NT2/D1 (cell line): ENCODE data around the gene SNRPA1.

Source experiments
- SUZ12 ChIP-seq: IDR thresholded peaks from 2 replicates; pipeline ENCODE4 v1.6.1; 2011; ENCODE audit not compliant: insufficient read length, insufficient read depth; ENCODE audit errors: extremely low read depth
- ZNF274 ChIP-seq: IDR thresholded peaks from 2 replicates; pipeline ENCODE4 v1.6.1; 2011; ENCODE audit warnings: mild to moderate bottlenecking, low read depth, low read length

- TF ChIP-seq ZNF274, result no peak
- no peak for TF ChIP-seq SUZ12
These were observed 48.0 kb downstream of the SNRPA1 start for GRCh38 chr15:101246824-101247745.
